Testis (tissue), 3 donors: Measurements from ENCODE around the gene LCNL1. TPM values are rescaled to one million over a fixed set of nuclear protein-coding genes. Genes with fewer than 3 reads are reported as not detected.
A peak's percentile ranks its signal among the peaks of the same experiment; 100 is the strongest.

Experiments
- DNase-seq: peaks from one replicate; pipeline ENCODE4 v3.0.0-alpha.2; 2019
- H3K27ac ChIP-seq, 2 donors: fragments of 200-600 bp; sonication (generic); one replicate each; pipeline ENCODE4 v1.5.1; 2019
- H3K27me3 ChIP-seq: fragments of 200-600 bp; sonication (generic); one replicate; pipeline ENCODE4 v1.5.1; 2019
- H3K36me3 ChIP-seq: fragments of 200-600 bp; sonication (generic); one replicate; pipeline ENCODE4 v1.5.1; 2017; ENCODE audit warnings: low read depth; ENCODE audit errors: missing control alignments
- H3K4me1 ChIP-seq: fragments of 200-600 bp; sonication (generic); one replicate; pipeline ENCODE4 v1.5.1; 2019
- H3K4me3 ChIP-seq, 2 donors: fragments of 200-600 bp; sonication (generic); one replicate each; pipeline ENCODE4 v1.5.1; 2017 to 2019
- H3K9me3 ChIP-seq: fragments of 200-600 bp; sonication (generic); one replicate; pipeline ENCODE4 v1.5.1; 2017
- POLR2A ChIP-seq: fragments of 450-650 bp; IDR thresholded peaks from one replicate; pipeline ENCODE4 v1.6.1; 2017; ENCODE audit warnings: antibody characterized with exemption, mild to moderate bottlenecking, moderate library complexity
- WGBS, 2 donors: methylation state at CpG; one replicate each; pipeline ENCODE4 v1.1.5; 2018; 5-methylcytosine and 5-hydroxymethylcytosine counted together
- intact Hi-C: fragments of 100-400 bp; cut with DNase I; formaldehyde crosslinking; loops from one replicate; pipeline ENCODE4 v1.15.1; 2023; ENCODE audit warnings: low total_unique reads
- polyA plus RNA-seq: library from polyadenylated mRNA; stranded (reverse); fragments of 350-450 nt; fragmentation: Illumina TruSeq; extraction: RNeasy Lipid Tissue Mini Kit (QIAGEN cat#74804); gene quantifications from one replicate; pipeline ENCODE4 v1.2.3, GENCODE V29; 2014; ENCODE audit warnings: low read depth, low replicate concordance; ENCODE audit not compliant: insufficient read depth
- total RNA-seq, 2 donors: library from RNA; depleted of rRNA; stranded (reverse); fragments of >200 nt; gene quantifications; one replicate each; pipeline ENCODE4 v1.2.3, GENCODE V29; 2016
- TF ChIP-seq, protein P1 (sequence below), 3 experiments: fragments of 450-650 bp in 2 of 3; fragments of 200-600 bp in 1 of 3; sonication (generic) in 1 of 3; IDR thresholded peaks; one replicate each; pipeline ENCODE4 v1.5.1; 2016 to 2019; ENCODE audit warnings: antibody characterized with exemption in 3 of 3, mild to moderate bottlenecking in 2 of 3, moderate library complexity in 1 of 3

Gene LCNL1
- total and polyA plus RNA-seq, 3 donors from 2014 or later: 17.5 to 131 (median 59.3) TPM

- intact Hi-C loops: no loop called here
- Histone ChIP-seq H3K4me1 (peaks cover 59% of the 10 kb centered on the region), H3K36me3 (no peaks in the 10 kb centered on the region), H3K27ac (peak overlapping the region; percentile 84 to 92), H3K9me3 (no peaks in the 10 kb centered on the region), H3K4me3 (peak overlapping the region; percentile 80 to 85), H3K27me3 (no peaks in the 10 kb centered on the region)
- no peak for DNase-seq
- TF ChIP-seq, protein P1, sequence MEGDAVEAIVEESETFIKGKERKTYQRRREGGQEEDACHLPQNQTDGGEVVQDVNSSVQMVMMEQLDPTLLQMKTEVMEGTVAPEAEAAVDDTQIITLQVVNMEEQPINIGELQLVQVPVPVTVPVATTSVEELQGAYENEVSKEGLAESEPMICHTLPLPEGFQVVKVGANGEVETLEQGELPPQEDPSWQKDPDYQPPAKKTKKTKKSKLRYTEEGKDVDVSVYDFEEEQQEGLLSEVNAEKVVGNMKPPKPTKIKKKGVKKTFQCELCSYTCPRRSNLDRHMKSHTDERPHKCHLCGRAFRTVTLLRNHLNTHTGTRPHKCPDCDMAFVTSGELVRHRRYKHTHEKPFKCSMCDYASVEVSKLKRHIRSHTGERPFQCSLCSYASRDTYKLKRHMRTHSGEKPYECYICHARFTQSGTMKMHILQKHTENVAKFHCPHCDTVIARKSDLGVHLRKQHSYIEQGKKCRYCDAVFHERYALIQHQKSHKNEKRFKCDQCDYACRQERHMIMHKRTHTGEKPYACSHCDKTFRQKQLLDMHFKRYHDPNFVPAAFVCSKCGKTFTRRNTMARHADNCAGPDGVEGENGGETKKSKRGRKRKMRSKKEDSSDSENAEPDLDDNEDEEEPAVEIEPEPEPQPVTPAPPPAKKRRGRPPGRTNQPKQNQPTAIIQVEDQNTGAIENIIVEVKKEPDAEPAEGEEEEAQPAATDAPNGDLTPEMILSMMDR (IDR thresholded peaks at IDR 0.05): no peak
- TF ChIP-seq POLR2A: no peak
- WGBS, 2 donors: 0 to 9% methylated on average over 12 to 15 of the region's 33 CpGs
These were observed 5.1 kb upstream of the LCNL1 start for GRCh38 chr9:136977649-136978072.

- WGBS, 2 donors: 1% methylated on average over 42 of the region's 78 CpGs; no CpG with 5 or more reads in 1 of the 2 donors
- intact Hi-C loops: no loop called here
- Histone ChIP-seq H3K36me3 (no peaks in the 10 kb centered on the region), H3K4me3 (peak overlapping the region; percentile 80 to 85), H3K27ac (peak overlapping the region; percentile 84 to 92), H3K4me1 (peaks cover 53% of the 10 kb centered on the region), H3K9me3 (no peaks in the 10 kb centered on the region), H3K27me3 (no peaks in the 10 kb centered on the region)
- peak; percentile 95 for DNase-seq
- TF ChIP-seq, protein P1 (IDR thresholded peaks at IDR 0.05): no peak
- TF ChIP-seq POLR2A: no peak
These were observed 4.5 kb upstream of the LCNL1 start for GRCh38 chr9:136978073-136978864.

GRCh38 chr9:136978865-136979544 is 3.8 kb upstream of the LCNL1 start:
- WGBS, 2 donors: 37 to 60% methylated on average over 2 to 41 of the region's 41 CpGs
- Histone ChIP-seq H3K36me3 (no peaks in the 10 kb centered on the region), H3K4me3 (peak overlapping the region; percentile 53 to 67), H3K27me3 (no peaks in the 10 kb centered on the region), H3K4me1 (peaks cover 47% of the 10 kb centered on the region), H3K9me3 (no peaks in the 10 kb centered on the region), H3K27ac (peak overlapping the region; percentile 31 to 77)
- TF ChIP-seq, protein P1 (IDR thresholded peaks at IDR 0.05): no peak
- TF ChIP-seq POLR2A: no peak
- intact Hi-C loops: no loop called here
- DNase-seq: no peak

GRCh38 chr9:136979769-136980587 is 2.8 kb upstream of the LCNL1 start:
- Histone ChIP-seq H3K36me3 (no peaks in the 10 kb centered on the region), H3K4me3 (peak overlapping the region; percentile 53 to 67), H3K27ac (peak overlapping the region in 1 of 2 donors; percentile 77), H3K9me3 (no peaks in the 10 kb centered on the region), H3K4me1 (peaks cover 44% of the 10 kb centered on the region), H3K27me3 (no peaks in the 10 kb centered on the region)
- 55 to 66% methylated on average over 7 to 23 of the region's 26 CpGs for WGBS, 2 donors
- TF ChIP-seq, protein P1 (IDR thresholded peaks at IDR 0.05): no peak
- TF ChIP-seq POLR2A: no peak
- DNase-seq: no peak
- intact Hi-C loops: no loop called here
